Measurements from ENCODE around the gene NEDD9.

The NEDD9 gene

GRCh38 chr6:11139051-11139960, 93.2 kb downstream of the NEDD9 start:
- DNase-seq = no peak

- no peak for DNase-seq
These were observed 95.7 kb downstream of the NEDD9 start for GRCh38 chr6:11136809-11137208.

All from midbrain (tissue), 1 donor.